HUDEP-2 (cell line): ENCODE data around the gene PBX4.

Experiments
- DNase-seq, 76 experiments: peaks; one replicate each; lab custom pipeline; 2025; ENCODE audit not compliant: unreplicated experiment in 76 of 76; lab: John Stamatoyannopoulos, UW

PBX4 gene

GRCh38 chr19:19595171-19595701 lies 23.3 kb downstream of the PBX4 start:
- DNase-seq: no peak

GRCh38 chr19:19594381-19594780 lies 24.1 kb downstream of the PBX4 start:
- DNase-seq: no peak

- no peak for DNase-seq
Observed at GRCh38 chr19:19592690-19593089, 25.8 kb downstream of the PBX4 start.

GRCh38 chr19:19591133-19591825 lies 27.2 kb downstream of the PBX4 start:
- DNase-seq: no peak

GRCh38 chr19:19588546-19588945 lies 29.9 kb downstream of the PBX4 start:
- no peak for DNase-seq

- no peak for DNase-seq
Observed at GRCh38 chr19:19587771-19588170, 30.7 kb downstream of the PBX4 start.

GRCh38 chr19:19584356-19584755 lies 34.1 kb downstream of the PBX4 start:
- DNase-seq: no peak

- DNase-seq: no peak
Observed at GRCh38 chr19:19582471-19582870, 36.0 kb downstream of the PBX4 start.

- DNase-seq: no peak
Observed at GRCh38 chr19:19581391-19581790, 37.1 kb downstream of the PBX4 start.

- no peak for DNase-seq
Observed at GRCh38 chr19:19580418-19580817, 38.1 kb downstream of the PBX4 start.

GRCh38 chr19:19579533-19580361 lies 38.7 kb downstream of the PBX4 start:
- DNase-seq: no peak

GRCh38 chr19:19578252-19578651 lies 40.2 kb downstream of the PBX4 start:
- no peak for DNase-seq

- DNase-seq: no peak
Observed at GRCh38 chr19:19575411-19575810, 43.1 kb downstream of the PBX4 start.

- peak in 48 of 76 experiments; percentile 10 to 77 (median 49) for DNase-seq
Observed at GRCh38 chr19:19571071-19571786, 47.3 kb downstream of the PBX4 start.

- peak in 14 of 76 experiments; percentile 14 to 41 (median 24) for DNase-seq
Observed at GRCh38 chr19:19570571-19570970, 47.9 kb downstream of the PBX4 start.

GRCh38 chr19:19568802-19569756 lies 49.4 kb downstream of the PBX4 start:
- no peak for DNase-seq

- no peak for DNase-seq
Observed at GRCh38 chr19:19567391-19567790, 51.1 kb downstream of the PBX4 start.

- DNase-seq: no peak
Observed at GRCh38 chr19:19566306-19566705, 52.2 kb downstream of the PBX4 start.

GRCh38 chr19:19563348-19563848 lies 55.1 kb downstream of the PBX4 start:
- DNase-seq: no peak
